ENCODE measurements around the gene NKAIN1. TPM values are rescaled to one million over a fixed set of nuclear protein-coding genes. Genes with fewer than 3 reads are reported as not detected.

NKAIN1 gene
- total RNA-seq, 1 donor from 2014 or later: 17.1 TPM

DNA sequence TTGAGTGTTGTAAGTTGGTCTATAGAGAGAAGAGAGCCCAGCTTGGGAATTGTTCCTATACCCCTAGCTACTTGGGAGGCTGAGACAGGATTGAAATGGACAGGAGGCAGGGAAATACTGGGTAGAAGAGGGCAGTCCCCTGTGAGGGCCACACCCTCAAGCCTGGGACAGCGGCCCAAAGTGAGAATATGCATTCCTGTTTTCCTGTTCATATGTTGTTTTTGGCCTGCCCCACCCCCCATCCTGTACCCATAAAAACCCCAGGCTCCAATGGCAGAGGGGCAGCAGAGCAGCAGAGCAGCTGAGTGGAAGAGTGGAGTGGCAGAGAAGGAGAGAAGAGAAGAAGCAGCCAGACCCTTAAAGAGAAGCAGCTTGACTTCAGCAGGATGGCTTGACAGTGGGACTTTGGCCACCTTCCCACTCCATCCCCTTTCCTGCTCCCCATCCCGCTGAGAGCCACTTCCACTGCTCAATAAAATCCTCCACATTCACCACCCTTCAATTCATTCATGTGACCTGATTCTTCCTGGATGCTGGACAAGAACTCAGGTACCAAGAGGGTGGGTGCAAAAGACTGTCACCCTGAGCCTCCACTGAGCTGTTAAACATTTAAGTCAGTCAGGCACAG is 103.6 kb downstream of the NKAIN1 start:
- Mint-ChIP-seq H3K9me3 (no peaks in the 10 kb centered on the region), H3K4me3 (no peak overlapping the region), H3K36me3 (no peaks in the 10 kb centered on the region), H3K4me1 (ENCODE audit: unreplicated experiment) (no peaks in the 10 kb centered on the region), H3K27ac (no peak overlapping the region), H3K27me3 (peaks cover 3% of the 10 kb centered on the region)
- TF ChIP-seq, protein P1, sequence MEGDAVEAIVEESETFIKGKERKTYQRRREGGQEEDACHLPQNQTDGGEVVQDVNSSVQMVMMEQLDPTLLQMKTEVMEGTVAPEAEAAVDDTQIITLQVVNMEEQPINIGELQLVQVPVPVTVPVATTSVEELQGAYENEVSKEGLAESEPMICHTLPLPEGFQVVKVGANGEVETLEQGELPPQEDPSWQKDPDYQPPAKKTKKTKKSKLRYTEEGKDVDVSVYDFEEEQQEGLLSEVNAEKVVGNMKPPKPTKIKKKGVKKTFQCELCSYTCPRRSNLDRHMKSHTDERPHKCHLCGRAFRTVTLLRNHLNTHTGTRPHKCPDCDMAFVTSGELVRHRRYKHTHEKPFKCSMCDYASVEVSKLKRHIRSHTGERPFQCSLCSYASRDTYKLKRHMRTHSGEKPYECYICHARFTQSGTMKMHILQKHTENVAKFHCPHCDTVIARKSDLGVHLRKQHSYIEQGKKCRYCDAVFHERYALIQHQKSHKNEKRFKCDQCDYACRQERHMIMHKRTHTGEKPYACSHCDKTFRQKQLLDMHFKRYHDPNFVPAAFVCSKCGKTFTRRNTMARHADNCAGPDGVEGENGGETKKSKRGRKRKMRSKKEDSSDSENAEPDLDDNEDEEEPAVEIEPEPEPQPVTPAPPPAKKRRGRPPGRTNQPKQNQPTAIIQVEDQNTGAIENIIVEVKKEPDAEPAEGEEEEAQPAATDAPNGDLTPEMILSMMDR (conservative IDR thresholded peaks at IDR 0.05): no peak
- no peak for DNase-seq (ENCODE audit: extremely low spot score, unreplicated experiment)

DNA sequence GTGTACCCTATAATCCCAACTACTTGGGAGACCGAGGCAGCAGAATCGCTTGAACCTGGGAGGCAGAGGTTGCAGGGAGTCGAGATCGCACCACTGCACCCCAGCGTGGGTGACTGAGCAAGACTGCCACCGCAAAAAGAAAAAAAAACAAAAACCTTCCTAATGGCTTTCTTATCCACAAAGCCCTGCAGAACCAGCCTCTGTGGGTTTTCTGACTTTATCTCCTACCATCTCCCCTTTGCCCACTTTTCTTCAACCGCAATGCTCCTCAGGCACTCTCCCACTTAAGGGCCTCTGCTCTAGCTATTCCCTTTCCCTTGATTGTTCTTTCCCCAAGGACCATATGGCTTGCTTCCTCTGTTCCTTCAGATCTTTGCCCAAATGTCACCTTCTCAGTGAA is 106.3 kb downstream of the NKAIN1 start:
- H3K4me1 Mint-ChIP-seq (ENCODE audit: unreplicated experiment): no peaks in the 10 kb centered on the region
- no peaks in the 10 kb centered on the region for H3K36me3 Mint-ChIP-seq
- no peaks in the 10 kb centered on the region for H3K9me3 Mint-ChIP-seq
- no peak overlapping the region for H3K27ac Mint-ChIP-seq
- no peak overlapping the region for H3K4me3 Mint-ChIP-seq
- DNase-seq (ENCODE audit: extremely low spot score, unreplicated experiment): no peak
- peaks cover 3% of the 10 kb centered on the region for H3K27me3 Mint-ChIP-seq
- TF ChIP-seq, protein P1 (conservative IDR thresholded peaks at IDR 0.05): no peak

Other genes with a start within 250 kb of the NKAIN1 start
- 185 and 196 TPM in 2 replicates for gene PUM1, start 174.2 kb downstream of the NKAIN1 start, total RNA-seq (ENCODE audit: low replicate concordance)
- gene SNRNP40, start 56.9 kb upstream of the NKAIN1 start, total RNA-seq (ENCODE audit: low replicate concordance): 57.1 and 79.9 TPM in 2 replicates
- gene ZCCHC17, start 57.1 kb upstream of the NKAIN1 start, total RNA-seq (ENCODE audit: low replicate concordance): 29.5 and 35.0 TPM in 2 replicates
- 16.4 and 18.8 TPM in 2 replicates for gene FABP3, start 133.2 kb upstream of the NKAIN1 start, total RNA-seq (ENCODE audit: low replicate concordance)
- 77.7 and 118 TPM in 2 replicates for gene SERINC2, start 173.3 kb upstream of the NKAIN1 start, total RNA-seq (ENCODE audit: low replicate concordance)

Data from type B pancreatic cell (in vitro differentiated cells).